K562 (cell line): ENCODE measurements around the gene BNIP2. TPM values are rescaled to one million over a fixed set of nuclear protein-coding genes. Genes with fewer than 3 reads are reported as not detected.

Experiments used
- ATF1 ChIP-seq, 2 experiments: fragments of 450-650 bp in 1 of 2; IDR thresholded peaks; 2 replicates each; pipeline ENCODE4 v1.6.1; 2016; ENCODE audit warnings: missing compliant biosample characterization in 1 of 2, missing genetic modification characterization in 1 of 2
- BRCA1 ChIP-seq, 2 experiments: fragments of 450-650 bp in 1 of 2; sonication (generic) in 1 of 2; formaldehyde crosslinking in 1 of 2; IDR thresholded peaks; 2 replicates each; pipeline versions ENCODE4 v1.5.0 to v1.6.1; 2017 to 2020; ENCODE audit warnings: mild to moderate bottlenecking in 1 of 2, missing genetic modification reagents in 1 of 2
- DPF2 ChIP-seq: fragments of 450-650 bp; IDR thresholded peaks from 2 replicates; pipeline ENCODE4 v1.6.1; 2016
- FIP1L1 ChIP-seq: fragments of 200-400 bp; formaldehyde crosslinking; IDR thresholded peaks from 2 replicates; pipeline ENCODE4 v1.6.1; 2018; ENCODE audit warnings: mild to moderate bottlenecking, low read depth, low read length; ENCODE audit not compliant: poor library complexity, severe bottlenecking
- FOSL1 ChIP-seq: fragments of 200-800 bp; sonication (Bioruptor generic); conservative IDR thresholded peaks from 2 replicates; pipeline ENCODE4 v1.6.1; 2016; ENCODE audit warnings: missing genetic modification characterization, missing compliant biosample characterization
- GTF2F1 ChIP-seq: IDR thresholded peaks from 2 replicates; pipeline ENCODE4 v1.6.1; 2011; ENCODE audit warnings: low read depth, low read length, improper control_type of control experiment
- HCFC1 ChIP-seq: IDR thresholded peaks from 2 replicates; pipeline ENCODE4 v1.6.1; 2012; ENCODE audit warnings: low read depth, low read length, improper control_type of control experiment
- MYC ChIP-seq, 2 experiments: fragments of 250-450 bp in 1 of 2; sonication (Bioruptor Pico) in 1 of 2; IDR thresholded peaks; 2 replicates each; pipeline versions ENCODE4 v1.5.1 to v1.6.1; 2012 to 2021; ENCODE audit warnings: low read depth in 2 of 2, borderline replicate concordance in 1 of 2, improper control_type of control experiment in 1 of 2, low read length in 1 of 2, mild to moderate bottlenecking in 1 of 2, moderate library complexity in 1 of 2
- SOX6 ChIP-seq: fragments of 450-650 bp; IDR thresholded peaks from 2 replicates; pipeline ENCODE4 v1.6.1; 2014; ENCODE audit warnings: mild to moderate bottlenecking
- SP1 ChIP-seq: sonication (generic); formaldehyde crosslinking; IDR thresholded peaks from 2 replicates; pipeline ENCODE4 v1.8.1; 2022; ENCODE audit warnings: mild to moderate bottlenecking, missing genetic modification reagents
- TCFL5 ChIP-seq: fragments of 250-450 bp; sonication (Bioruptor Pico); conservative IDR thresholded peaks from 2 replicates; pipeline ENCODE4 v1.6.1; 2021; ENCODE audit warnings: mild to moderate bottlenecking, moderate library complexity, matching md5 sums
- XRCC5 ChIP-seq: fragments of 200-400 bp; formaldehyde crosslinking; IDR thresholded peaks from 2 replicates; pipeline ENCODE4 v1.6.1; 2017; ENCODE audit warnings: low read depth, mild to moderate bottlenecking, low read length
- polyA plus RNA-seq, 8 experiments: library from polyadenylated mRNA; depleted of rRNA in 4 of 8; stranded (reverse) in 5 of 8; unstranded in 3 of 8; fragments of >200 nt; fragmentation: Nextera tagmentation in 2 of 8; fragmentation: Illumina TruSeq in 1 of 8; extraction: Ambion mirVana in 2 of 8; extraction: Trizol in 1 of 8; gene quantifications; 2 replicates each; pipeline versions ENCODE4 v1.2.1 to v1.2.3, GENCODE V29; 2011 to 2014; ENCODE audit warnings: inconsistent platforms in 1 of 8, missing spikeins in 1 of 8
- total RNA-seq, 7 experiments: library from RNA; depleted of rRNA in 6 of 7; stranded (reverse); fragments of >200 nt in 6 of 7; fragmentation: Illumina TruSeq in 2 of 7; extraction: Trizol in 2 of 7; gene quantifications; 2 replicates each; pipeline versions ENCODE4 v1.2.1 to v1.2.3, GENCODE V29; 2011 to 2021; ENCODE audit warnings: low replicate concordance in 1 of 7
- TF ChIP-seq, protein P1 (sequence below): sonication (generic); formaldehyde crosslinking; IDR thresholded peaks from 2 replicates; pipeline ENCODE4 v1.8.1; 2023; ENCODE audit warnings: mild to moderate bottlenecking, missing genetic modification reagents
- TF ChIP-seq, protein P2 (sequence below): sonication (generic); formaldehyde crosslinking; IDR thresholded peaks from 2 replicates; pipeline ENCODE4 v1.8.0; 2022; ENCODE audit warnings: mild to moderate bottlenecking, missing genetic modification reagents, borderline replicate concordance
- TF ChIP-seq, protein P3 (sequence below): sonication (generic); formaldehyde crosslinking; IDR thresholded peaks from 2 replicates; pipeline ENCODE4 v1.8.0; 2022; ENCODE audit warnings: missing genetic modification reagents, mild to moderate bottlenecking, borderline replicate concordance
- TF ChIP-seq, protein P4 (sequence below): fragments of 200-800 bp; sonication (Bioruptor generic); IDR thresholded peaks from 2 replicates; pipeline ENCODE4 v1.6.1; 2017; ENCODE audit warnings: missing genetic modification characterization, missing compliant biosample characterization

Gene BNIP2
- total and polyA plus RNA-seq, 9 of the 15 experiments (the other 6 are each of a cell fraction or from before 2014, with no cell fraction given) = 19.6 to 88.0 (median 52.5) TPM

GRCh38 chr15:59656897-59657634, 32.1 kb downstream of the BNIP2 start, which contains the start of gene GTF2A2 (continued):
- TF ChIP-seq, protein P1, sequence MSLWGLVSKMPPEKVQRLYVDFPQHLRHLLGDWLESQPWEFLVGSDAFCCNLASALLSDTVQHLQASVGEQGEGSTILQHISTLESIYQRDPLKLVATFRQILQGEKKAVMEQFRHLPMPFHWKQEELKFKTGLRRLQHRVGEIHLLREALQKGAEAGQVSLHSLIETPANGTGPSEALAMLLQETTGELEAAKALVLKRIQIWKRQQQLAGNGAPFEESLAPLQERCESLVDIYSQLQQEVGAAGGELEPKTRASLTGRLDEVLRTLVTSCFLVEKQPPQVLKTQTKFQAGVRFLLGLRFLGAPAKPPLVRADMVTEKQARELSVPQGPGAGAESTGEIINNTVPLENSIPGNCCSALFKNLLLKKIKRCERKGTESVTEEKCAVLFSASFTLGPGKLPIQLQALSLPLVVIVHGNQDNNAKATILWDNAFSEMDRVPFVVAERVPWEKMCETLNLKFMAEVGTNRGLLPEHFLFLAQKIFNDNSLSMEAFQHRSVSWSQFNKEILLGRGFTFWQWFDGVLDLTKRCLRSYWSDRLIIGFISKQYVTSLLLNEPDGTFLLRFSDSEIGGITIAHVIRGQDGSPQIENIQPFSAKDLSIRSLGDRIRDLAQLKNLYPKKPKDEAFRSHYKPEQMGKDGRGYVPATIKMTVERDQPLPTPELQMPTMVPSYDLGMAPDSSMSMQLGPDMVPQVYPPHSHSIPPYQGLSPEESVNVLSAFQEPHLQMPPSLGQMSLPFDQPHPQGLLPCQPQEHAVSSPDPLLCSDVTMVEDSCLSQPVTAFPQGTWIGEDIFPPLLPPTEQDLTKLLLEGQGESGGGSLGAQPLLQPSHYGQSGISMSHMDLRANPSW = no peak
- TF ChIP-seq, protein P2, sequence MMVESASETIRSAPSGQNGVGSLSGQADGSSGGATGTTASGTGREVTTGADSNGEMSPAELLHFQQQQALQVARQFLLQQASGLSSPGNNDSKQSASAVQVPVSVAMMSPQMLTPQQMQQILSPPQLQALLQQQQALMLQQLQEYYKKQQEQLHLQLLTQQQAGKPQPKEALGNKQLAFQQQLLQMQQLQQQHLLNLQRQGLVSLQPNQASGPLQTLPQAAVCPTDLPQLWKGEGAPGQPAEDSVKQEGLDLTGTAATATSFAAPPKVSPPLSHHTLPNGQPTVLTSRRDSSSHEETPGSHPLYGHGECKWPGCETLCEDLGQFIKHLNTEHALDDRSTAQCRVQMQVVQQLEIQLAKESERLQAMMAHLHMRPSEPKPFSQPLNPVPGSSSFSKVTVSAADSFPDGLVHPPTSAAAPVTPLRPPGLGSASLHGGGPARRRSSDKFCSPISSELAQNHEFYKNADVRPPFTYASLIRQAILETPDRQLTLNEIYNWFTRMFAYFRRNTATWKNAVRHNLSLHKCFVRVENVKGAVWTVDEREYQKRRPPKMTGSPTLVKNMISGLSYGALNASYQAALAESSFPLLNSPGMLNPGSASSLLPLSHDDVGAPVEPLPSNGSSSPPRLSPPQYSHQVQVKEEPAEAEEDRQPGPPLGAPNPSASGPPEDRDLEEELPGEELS (CRISPR knock-in tag) = peak; percentile 87; the same call in 1 of the 2 replicates
- peak; percentile 50; the same call in 1 of the 2 replicates for TF ChIP-seq SP1
- no peak for TF ChIP-seq TCFL5
- peak; percentile 46; the same call in 1 of the 2 replicates for TF ChIP-seq SOX6
- TF ChIP-seq BRCA1 (IDR thresholded peaks at IDR 0.05) = no peak
- TF ChIP-seq BRCA1 (CRISPR knock-in tag; IDR thresholded peaks at IDR 0.05) = 0 out of 2 replicates have a peak, but pooled peaks have one; percentile 49
- TF ChIP-seq, protein P3, sequence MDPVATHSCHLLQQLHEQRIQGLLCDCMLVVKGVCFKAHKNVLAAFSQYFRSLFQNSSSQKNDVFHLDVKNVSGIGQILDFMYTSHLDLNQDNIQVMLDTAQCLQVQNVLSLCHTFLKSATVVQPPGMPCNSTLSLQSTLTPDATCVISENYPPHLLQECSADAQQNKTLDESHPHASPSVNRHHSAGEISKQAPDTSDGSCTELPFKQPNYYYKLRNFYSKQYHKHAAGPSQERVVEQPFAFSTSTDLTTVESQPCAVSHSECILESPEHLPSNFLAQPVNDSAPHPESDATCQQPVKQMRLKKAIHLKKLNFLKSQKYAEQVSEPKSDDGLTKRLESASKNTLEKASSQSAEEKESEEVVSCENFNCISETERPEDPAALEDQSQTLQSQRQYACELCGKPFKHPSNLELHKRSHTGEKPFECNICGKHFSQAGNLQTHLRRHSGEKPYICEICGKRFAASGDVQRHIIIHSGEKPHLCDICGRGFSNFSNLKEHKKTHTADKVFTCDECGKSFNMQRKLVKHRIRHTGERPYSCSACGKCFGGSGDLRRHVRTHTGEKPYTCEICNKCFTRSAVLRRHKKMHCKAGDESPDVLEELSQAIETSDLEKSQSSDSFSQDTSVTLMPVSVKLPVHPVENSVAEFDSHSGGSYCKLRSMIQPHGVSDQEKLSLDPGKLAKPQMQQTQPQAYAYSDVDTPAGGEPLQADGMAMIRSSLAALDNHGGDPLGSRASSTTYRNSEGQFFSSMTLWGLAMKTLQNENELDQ (CRISPR knock-in tag) = no peak
- 0 out of 2 replicates have a peak, but pooled peaks have one; percentile 15 for TF ChIP-seq GTF2F1
- TF ChIP-seq FOSL1 (tag) = no peak
- TF ChIP-seq HCFC1 = peak; percentile 54
- peak; percentile 73; the same call in 1 of the 2 replicates for TF ChIP-seq MYC (IDR thresholded peaks at IDR 0.05; ENCODE audit: low read depth, low read length)
- TF ChIP-seq MYC (CRISPR knock-in tag; IDR thresholded peaks at IDR 0.05; ENCODE audit: borderline replicate concordance, low read depth) = no peak
- TF ChIP-seq, protein P4, sequence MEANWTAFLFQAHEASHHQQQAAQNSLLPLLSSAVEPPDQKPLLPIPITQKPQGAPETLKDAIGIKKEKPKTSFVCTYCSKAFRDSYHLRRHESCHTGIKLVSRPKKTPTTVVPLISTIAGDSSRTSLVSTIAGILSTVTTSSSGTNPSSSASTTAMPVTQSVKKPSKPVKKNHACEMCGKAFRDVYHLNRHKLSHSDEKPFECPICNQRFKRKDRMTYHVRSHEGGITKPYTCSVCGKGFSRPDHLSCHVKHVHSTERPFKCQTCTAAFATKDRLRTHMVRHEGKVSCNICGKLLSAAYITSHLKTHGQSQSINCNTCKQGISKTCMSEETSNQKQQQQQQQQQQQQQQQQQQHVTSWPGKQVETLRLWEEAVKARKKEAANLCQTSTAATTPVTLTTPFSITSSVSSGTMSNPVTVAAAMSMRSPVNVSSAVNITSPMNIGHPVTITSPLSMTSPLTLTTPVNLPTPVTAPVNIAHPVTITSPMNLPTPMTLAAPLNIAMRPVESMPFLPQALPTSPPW (CRISPR knock-in tag) = peak; percentile 83
- TF ChIP-seq ATF1 (CRISPR knock-in tag; IDR thresholded peaks at IDR 0.05) = no peak
- TF ChIP-seq ATF1 (tag; IDR thresholded peaks at IDR 0.05) = peak; percentile 68
- peak; percentile 76 for TF ChIP-seq FIP1L1
- no peak for TF ChIP-seq XRCC5
- peak; percentile 26; the same call in 1 of the 2 replicates for TF ChIP-seq DPF2
